ENCODE measurements around the gene SPOCK2.

SPOCK2 gene

GRCh38 chr10:72094574-72094973 lies 6.2 kb upstream of the SPOCK2 start:
- H3K36me3 Mint-ChIP-seq (ENCODE audit: low read depth) = peaks cover 44% of the 10 kb centered on the region
- H3K9me3 Mint-ChIP-seq = no peaks in the 10 kb centered on the region
- peaks cover 6% of the 10 kb centered on the region for H3K27me3 Mint-ChIP-seq (ENCODE audit: low read depth, poor library complexity)
- H3K4me1 Mint-ChIP-seq = peaks cover 59% of the 10 kb centered on the region
- TF ChIP-seq CTCF (IDR thresholded peaks at IDR 0.05) = no peak
- H3K27ac Mint-ChIP-seq = no peak overlapping the region
- H3K4me3 Mint-ChIP-seq = no peak overlapping the region
- no peak for DNase-seq

GRCh38 chr10:72093450-72093849 lies 5.1 kb upstream of the SPOCK2 start:
- no peak overlapping the region for H3K4me3 Mint-ChIP-seq
- H3K27ac Mint-ChIP-seq = no peak overlapping the region
- peaks cover 15% of the 10 kb centered on the region for H3K27me3 Mint-ChIP-seq (ENCODE audit: low read depth, poor library complexity)
- no peak for DNase-seq
- peaks cover 60% of the 10 kb centered on the region for H3K4me1 Mint-ChIP-seq
- H3K9me3 Mint-ChIP-seq = no peaks in the 10 kb centered on the region
- TF ChIP-seq CTCF (IDR thresholded peaks at IDR 0.05) = no peak
- peaks cover 34% of the 10 kb centered on the region for H3K36me3 Mint-ChIP-seq (ENCODE audit: low read depth)

- peaks cover 20% of the 10 kb centered on the region for H3K27me3 Mint-ChIP-seq (ENCODE audit: low read depth, poor library complexity)
- no peak for TF ChIP-seq CTCF (IDR thresholded peaks at IDR 0.05)
- H3K4me1 Mint-ChIP-seq = peaks cover 60% of the 10 kb centered on the region
- H3K27ac Mint-ChIP-seq = no peak overlapping the region
- DNase-seq = no peak
- H3K36me3 Mint-ChIP-seq (ENCODE audit: low read depth) = peaks cover 29% of the 10 kb centered on the region
- no peak overlapping the region for H3K4me3 Mint-ChIP-seq
- no peaks in the 10 kb centered on the region for H3K9me3 Mint-ChIP-seq
These were observed 4.6 kb upstream of the SPOCK2 start for GRCh38 chr10:72092987-72093386.

GRCh38 chr10:72092171-72092924 lies 4.0 kb upstream of the SPOCK2 start:
- no peak for DNase-seq
- Mint-ChIP-seq H3K36me3 (ENCODE audit: low read depth) (peaks cover 29% of the 10 kb centered on the region), H3K4me1 (peaks cover 54% of the 10 kb centered on the region), H3K27ac (no peak overlapping the region), H3K4me3 (no peak overlapping the region), H3K27me3 (ENCODE audit: low read depth, poor library complexity) (peaks cover 20% of the 10 kb centered on the region), H3K9me3 (no peaks in the 10 kb centered on the region)
- no peak for TF ChIP-seq CTCF (IDR thresholded peaks at IDR 0.05)

- peaks cover 51% of the 10 kb centered on the region for H3K4me1 Mint-ChIP-seq
- DNase-seq = no peak
- no peaks in the 10 kb centered on the region for H3K9me3 Mint-ChIP-seq
- peaks cover 15% of the 10 kb centered on the region for H3K36me3 Mint-ChIP-seq (ENCODE audit: low read depth)
- no peak for TF ChIP-seq CTCF (IDR thresholded peaks at IDR 0.05)
- H3K27ac Mint-ChIP-seq = no peak overlapping the region
- H3K4me3 Mint-ChIP-seq = no peak overlapping the region
- H3K27me3 Mint-ChIP-seq (ENCODE audit: low read depth, poor library complexity) = peaks cover 40% of the 10 kb centered on the region
These were observed 2.0 kb upstream of the SPOCK2 start for GRCh38 chr10:72090326-72090725.

GRCh38 chr10:72089618-72090017 lies 1.3 kb upstream of the SPOCK2 start:
- no peak for TF ChIP-seq CTCF (IDR thresholded peaks at IDR 0.05)
- Mint-ChIP-seq H3K4me3 (no peak overlapping the region), H3K36me3 (ENCODE audit: low read depth) (peaks cover 20% of the 10 kb centered on the region), H3K27ac (no peak overlapping the region), H3K4me1 (peaks cover 57% of the 10 kb centered on the region), H3K9me3 (no peaks in the 10 kb centered on the region), H3K27me3 (ENCODE audit: low read depth, poor library complexity) (peaks cover 47% of the 10 kb centered on the region)
- no peak for DNase-seq
